Measurements from ENCODE around the gene NDUFA8.
A peak's percentile ranks its signal among the peaks of the same experiment; 100 is the strongest.

NDUFA8 gene

DNA sequence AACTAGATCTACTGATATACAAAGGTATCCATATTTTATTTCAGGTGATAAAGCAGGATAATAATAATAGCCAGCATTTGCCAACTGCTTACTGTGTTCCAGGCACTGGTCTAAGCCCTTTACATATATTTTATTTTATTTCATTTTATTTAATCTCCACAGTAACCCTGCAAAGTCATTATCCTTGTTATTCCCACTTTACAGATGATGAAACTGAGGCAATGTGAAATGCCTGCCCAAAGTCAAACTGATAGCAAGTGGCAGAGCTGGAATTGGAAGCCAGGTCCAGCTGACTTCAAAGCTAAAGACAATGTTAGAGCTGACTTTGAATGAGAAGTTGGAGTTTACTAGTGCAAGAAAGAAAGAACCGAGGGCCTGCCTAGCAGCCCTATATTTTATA, 25.0 kb upstream of the NDUFA8 start:
- no peak for DNase-seq (ENCODE audit: low read depth)

- no peak for DNase-seq (ENCODE audit: low read depth)
Measured at GRCh38 chr9:122183501-122183900, 23.9 kb upstream of the NDUFA8 start.

GRCh38 chr9:122180633-122181032, 21.1 kb upstream of the NDUFA8 start:
- DNase-seq (ENCODE audit: low read depth) = no peak

- DNase-seq (ENCODE audit: low read depth) = no peak
Measured at GRCh38 chr9:122179690-122180074, 20.1 kb upstream of the NDUFA8 start.

- no peak for DNase-seq (ENCODE audit: low read depth)
Measured at GRCh38 chr9:122179054-122179689, 19.6 kb upstream of the NDUFA8 start.

DNA sequence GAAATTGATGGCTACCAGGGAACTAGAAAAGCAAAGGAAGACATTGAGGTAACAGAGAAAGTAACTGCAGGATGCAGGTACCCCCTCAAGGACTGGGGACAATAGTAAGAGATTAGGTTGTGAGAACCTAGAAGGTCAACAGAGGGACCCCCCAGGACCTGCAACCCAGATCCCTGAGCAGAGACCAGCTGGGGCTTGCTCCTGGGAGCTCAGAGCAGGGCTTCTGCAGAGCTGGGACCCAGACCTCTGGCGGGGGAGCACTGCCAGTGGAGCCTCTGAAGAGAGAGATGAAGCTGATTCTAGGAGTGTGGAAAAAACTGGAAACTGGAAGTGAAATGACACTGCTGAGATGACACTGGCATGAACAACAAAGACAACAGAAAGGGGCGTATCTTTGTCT, 17.3 kb upstream of the NDUFA8 start:
- no peak for DNase-seq (ENCODE audit: low read depth)

GRCh38 chr9:122173670-122174069, 14.1 kb upstream of the NDUFA8 start:
- DNase-seq (ENCODE audit: low read depth) = no peak

GRCh38 chr9:122172131-122172530, 12.6 kb upstream of the NDUFA8 start:
- no peak for DNase-seq (ENCODE audit: low read depth)

DNA sequence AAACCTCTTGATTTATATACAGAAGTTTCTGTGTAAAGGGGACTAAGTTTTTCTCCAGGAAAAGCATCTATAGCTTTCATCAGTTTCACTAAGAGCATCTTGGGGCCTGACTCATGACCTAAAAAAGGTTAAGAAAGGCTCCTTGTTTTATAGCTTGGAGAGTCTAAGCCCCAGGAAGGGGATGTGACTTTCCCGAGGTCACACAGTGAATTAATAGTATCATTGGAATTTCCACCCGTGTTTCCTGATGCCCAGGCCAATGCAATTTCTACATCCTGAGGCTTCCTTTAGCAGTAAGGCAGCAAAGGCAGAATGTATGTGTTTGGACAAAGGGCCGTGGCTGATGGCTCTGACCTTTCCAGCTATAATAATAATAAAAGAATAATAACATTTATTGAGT, 8.8 kb upstream of the NDUFA8 start:
- DNase-seq (ENCODE audit: low read depth) = no peak

GRCh38 chr9:122164286-122164685, 4.7 kb upstream of the NDUFA8 start:
- DNase-seq (ENCODE audit: low read depth) = no peak

- no peak for DNase-seq (ENCODE audit: low read depth)
Measured at GRCh38 chr9:122162415-122162814, 2.8 kb upstream of the NDUFA8 start.

GRCh38 chr9:122159925-122160246, 307 bp upstream of the NDUFA8 start:
- no peak for DNase-seq (ENCODE audit: low read depth)

- DNase-seq (ENCODE audit: low read depth) = peak; percentile 2
Measured at GRCh38 chr9:122158202-122158601, 1.4 kb downstream of the NDUFA8 start.

- no peak for DNase-seq (ENCODE audit: low read depth)
Measured at GRCh38 chr9:122155796-122156195, 3.8 kb downstream of the NDUFA8 start.

GRCh38 chr9:122151267-122151828, 8.2 kb downstream of the NDUFA8 start:
- DNase-seq (ENCODE audit: low read depth) = no peak

- no peak for DNase-seq (ENCODE audit: low read depth)
Measured at GRCh38 chr9:122145592-122145863, 14.1 kb downstream of the NDUFA8 start.

DNA sequence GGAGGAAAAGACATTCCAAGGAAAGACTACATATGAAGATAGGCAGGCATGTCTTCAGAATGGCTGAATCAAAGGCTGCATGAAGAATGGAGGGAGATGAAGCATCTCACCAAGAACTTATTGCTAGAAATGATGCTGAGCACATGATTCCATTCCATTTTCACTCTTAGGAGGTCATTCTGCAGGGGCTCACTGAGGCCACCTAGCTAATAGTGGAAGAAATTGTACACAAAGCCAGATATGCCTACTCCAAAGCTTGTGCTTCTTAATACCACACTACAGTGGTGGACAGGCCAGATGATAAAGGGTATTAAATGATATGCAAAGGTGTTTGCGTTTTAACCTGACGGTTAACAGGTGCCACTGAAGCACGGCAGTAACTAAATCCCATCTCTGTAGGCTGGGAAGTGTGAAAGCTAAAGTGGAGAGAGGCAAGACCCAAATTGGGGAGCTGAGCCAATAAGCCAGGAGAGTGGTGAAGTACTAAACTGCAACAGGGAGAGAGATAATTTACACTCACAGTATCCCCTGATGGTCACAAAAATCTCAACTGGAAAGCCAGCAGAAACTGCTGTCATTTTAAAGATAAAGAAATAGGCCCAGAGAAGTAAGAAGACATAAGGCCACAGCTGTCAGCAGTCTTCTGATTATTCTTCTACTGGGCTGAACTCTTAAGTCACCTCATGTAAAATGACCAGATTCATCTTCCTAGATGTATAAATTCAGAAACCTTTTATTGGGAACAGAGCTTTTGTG, 14.6 kb downstream of the NDUFA8 start:
- no peak for DNase-seq (ENCODE audit: low read depth)

DNA sequence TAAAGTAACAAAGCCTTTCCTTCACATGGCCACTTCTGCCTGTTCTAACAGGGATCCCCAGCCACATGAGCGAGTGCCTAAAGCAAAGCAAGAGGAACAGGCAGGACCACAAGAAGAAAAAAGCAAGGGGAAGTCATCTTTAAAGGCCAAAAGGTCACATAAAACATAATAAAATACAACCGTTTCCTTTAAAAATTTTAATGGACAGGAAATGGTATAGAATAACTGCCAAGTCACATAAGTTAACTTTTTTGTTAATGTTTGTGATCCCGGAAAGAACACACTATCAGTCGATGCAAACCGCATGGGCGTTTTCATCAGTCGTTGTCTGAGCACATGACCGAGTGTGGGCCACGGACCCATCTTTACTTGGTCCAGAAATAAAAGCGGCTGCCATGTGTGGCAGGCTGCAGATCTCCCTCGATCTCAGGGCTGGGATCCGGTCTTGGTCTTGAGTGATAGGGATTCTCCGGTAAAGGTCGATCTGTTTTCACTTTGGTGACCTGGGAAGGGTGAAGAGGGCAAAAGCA, 15.6 kb downstream of the NDUFA8 start:
- DNase-seq (ENCODE audit: low read depth) = no peak

DNA sequence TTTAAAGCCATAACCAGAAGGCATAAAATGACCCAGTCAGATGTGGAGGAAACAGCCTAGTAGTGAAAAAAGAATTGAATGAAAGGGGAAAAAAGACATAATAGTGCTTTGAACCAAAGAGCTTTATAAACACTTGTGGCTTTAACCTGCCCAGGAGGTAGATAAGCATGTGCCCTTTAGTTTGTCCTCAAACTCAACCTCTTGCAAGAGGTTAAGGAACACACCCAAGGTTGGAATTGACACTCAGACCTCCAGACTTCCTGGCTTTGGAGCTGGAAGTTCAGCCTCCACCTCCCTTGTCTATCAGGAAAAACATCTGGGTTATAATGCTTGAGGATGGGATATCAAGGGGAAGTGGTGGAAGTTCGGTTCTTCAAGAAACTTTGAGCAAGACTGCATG, 16.3 kb downstream of the NDUFA8 start:
- no peak for DNase-seq (ENCODE audit: low read depth)

DNA sequence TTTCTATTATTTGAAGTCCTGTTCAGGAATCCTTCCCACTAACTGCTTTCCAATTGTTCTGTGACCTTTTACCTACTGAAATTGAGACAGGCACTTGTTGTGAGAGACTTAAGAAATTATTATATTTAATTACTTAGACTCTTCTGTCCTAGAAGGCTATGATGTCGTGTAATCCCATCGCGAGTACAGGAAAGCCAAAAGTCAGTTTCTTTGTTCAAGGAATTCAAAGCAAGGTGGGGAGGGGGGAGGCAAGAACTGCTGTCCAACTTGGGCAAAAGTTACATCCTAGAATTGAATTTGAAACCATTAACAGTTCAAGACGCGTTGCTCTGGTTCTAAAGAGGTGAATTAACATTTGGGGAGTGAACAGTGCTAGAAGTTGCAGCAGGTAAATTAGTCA, 17.9 kb downstream of the NDUFA8 start:
- DNase-seq (ENCODE audit: low read depth) = no peak

DNA sequence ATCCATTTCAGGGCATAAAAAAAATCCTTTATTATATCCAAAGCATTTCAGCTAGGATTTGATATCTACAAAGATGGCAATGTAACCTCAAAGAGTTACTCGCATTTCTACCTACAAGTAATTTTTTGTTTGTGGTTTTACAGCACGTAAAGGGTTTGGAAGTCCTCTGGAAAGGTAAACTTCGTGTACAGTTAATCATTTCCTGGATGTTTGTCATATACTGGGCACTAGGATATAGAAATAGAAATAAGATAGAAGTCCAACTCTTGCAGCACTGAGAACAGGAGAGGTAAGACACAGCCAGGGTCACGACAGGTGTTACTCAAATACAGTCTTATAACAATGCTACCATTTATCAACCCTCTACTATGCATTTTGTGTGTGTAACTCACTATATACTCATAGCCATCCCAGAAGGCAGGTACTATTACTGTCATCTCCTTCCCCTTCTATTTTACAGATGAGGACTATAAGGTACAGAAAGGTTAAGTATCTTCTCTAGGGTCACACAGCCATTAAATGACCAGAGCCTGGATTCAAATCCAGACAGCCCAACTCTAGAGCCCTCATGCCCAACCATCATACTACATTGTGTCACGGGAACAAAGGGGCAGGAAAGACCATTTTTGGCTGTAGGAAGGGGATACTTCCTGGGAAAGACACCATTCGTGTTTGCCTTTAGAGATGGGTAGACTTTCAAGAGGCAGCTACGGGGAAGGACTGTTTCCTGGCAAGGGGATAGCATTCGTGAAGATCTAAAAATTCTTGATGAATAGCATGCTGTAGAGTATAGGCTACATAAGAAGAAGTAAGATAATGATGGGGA, 19.0 kb downstream of the NDUFA8 start:
- DNase-seq (ENCODE audit: low read depth) = no peak

GRCh38 chr9:122138560-122139268, 20.9 kb downstream of the NDUFA8 start:
- DNase-seq (ENCODE audit: low read depth) = no peak
